ENCODE data around the gene CALHM3.

Gene CALHM3

GRCh38 chr10:103423748-103424147, 55.3 kb downstream of the CALHM3 start:
- no peak overlapping the region for H3K4me3 ChIP-seq (ENCODE audit: low read depth, low read length)
- TF ChIP-seq CTCF (IDR thresholded peaks at IDR 0.05; ENCODE audit: low read depth, low read length): no peak

Data from WI38 (cell line).